NCI-H510A (cell line): ENCODE results near the gene TMA7B.
"Not testable (repeated sequence)": the region's sequence is repeated elsewhere in the genome, so short reads cannot be mapped to it uniquely, and the experiment has no call there.

Source experiments
- DNase-seq: peaks from one replicate; lab custom pipeline; 2025; lab: John Stamatoyannopoulos, UW

Gene TMA7B

DNA sequence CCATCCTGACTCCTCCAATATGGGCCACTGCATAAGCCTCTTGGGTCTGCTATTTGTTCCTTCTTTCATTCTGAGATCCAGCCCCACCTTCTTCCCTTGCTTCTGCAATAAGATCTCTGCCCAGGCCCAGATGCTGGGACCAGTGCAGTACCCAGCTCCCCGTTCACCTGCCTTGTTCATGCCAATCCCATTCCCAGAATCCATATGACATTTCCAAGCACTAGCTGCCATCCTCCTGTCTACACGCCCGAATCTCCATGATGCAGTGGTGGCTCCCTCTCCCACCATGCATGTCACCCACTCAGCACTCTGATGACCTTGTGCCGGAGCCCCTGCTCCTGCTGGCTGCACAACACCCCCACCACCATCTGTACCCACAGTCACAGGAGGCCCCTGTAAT, 23.1 kb downstream of the TMA7B start:
- no peak for DNase-seq

DNA sequence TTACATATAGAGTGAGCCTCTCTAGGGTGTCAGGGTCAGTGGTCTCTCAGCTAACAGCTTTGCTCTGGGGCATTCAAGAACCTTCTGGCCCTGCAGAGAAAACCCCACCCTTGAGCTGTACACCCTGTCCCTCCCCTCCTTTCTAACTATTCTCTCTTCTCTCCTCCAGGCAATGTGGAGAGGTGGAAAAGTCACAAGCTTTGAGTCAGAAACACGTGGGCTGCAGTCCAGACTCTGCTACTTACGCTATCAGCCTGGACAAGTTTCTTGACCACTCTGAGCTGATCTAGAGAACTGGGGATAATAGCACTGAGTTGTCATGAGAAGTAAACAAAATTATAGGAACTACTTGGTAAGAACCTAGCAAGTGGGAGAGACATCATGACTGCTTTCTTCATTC, 23.8 kb downstream of the TMA7B start:
- DNase-seq: no peak

DNA sequence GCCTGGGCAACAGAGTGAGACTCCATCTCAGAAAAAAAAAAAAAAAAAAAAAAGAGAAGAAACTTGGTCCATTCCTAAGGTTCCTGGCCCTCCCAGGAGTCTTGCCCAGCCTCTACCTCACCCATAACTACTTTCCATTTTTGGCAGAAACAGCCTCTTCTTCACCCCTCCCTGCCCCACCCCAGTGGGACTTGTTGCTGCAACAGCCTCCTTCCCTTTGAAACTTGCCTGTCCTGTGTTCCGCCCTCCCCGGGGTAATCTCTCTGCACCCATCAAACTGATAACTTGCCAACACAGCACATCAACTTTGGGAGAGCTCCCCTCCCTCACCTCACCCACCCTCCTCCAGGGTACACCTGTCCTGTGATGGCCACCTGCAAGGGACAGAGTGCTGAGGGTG, 24.5 kb downstream of the TMA7B start:
- no peak for DNase-seq

DNA sequence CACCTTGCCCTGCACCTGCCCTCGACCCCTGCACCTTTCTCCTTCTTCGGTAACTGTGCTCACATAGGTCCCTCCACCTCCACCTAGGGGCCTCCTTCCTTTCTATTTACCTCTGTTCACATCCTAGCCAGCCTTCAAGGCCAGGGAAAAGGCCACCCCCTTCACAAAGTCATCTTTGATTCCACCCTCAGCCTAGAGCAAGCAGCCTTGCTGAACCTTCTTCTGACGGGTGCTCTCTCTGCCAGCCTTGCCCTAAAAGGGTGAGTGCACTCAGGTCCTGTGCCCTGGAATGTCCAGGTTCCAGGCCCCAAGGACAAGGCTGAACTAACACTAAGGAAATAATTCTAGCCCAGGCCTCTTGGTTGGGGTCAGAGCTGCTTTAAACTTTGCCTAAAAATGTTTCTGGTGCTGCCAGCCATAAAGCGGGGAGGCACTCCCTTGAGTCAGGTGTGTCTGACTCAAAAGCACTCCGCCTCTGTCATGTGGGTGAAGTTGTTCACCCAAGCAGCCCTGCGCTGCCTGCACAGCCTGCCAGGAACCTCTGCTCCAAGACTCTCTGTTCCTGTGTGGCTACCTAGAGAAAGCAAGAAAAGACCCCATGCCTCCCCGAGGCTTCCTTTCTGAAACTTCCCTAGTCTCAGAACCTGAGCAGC, 25.3 kb downstream of the TMA7B start:
- DNase-seq: no peak

DNA sequence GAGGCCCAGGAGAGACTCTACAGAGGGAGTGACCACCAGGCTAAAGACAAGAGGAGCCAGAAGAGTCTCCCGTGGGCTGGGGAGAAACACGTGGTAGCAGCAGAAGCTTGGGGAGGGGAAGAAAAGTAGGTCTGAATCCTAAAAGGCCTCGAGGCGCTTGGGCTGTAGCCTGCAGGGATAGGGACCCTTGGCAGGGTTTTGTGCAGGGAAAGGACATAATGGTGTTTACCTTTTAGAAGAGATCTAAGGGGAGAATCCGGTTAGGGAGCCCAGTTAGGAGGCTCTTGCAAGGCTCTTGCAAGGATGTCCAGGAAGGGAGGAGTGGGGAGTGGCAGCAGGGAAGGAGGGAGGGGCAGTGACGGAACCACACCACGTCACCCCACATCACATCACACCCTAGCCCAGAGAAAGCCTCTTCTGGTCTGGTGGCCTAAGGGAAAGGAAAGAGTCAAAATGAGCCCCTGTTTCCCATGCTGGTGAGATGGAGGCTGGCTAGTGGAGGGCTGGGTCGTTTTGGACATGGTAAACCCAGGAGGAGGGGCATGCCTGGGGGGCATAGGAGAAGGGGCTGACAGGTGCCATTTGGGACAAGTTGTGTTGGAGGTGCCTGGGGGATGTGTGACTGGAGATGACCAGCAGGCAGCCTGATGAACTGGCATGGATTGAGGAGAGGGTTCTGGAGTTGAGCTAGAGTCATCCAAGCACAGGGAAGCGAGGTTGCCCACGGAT, 28.4 kb downstream of the TMA7B start:
- DNase-seq: no peak

DNA sequence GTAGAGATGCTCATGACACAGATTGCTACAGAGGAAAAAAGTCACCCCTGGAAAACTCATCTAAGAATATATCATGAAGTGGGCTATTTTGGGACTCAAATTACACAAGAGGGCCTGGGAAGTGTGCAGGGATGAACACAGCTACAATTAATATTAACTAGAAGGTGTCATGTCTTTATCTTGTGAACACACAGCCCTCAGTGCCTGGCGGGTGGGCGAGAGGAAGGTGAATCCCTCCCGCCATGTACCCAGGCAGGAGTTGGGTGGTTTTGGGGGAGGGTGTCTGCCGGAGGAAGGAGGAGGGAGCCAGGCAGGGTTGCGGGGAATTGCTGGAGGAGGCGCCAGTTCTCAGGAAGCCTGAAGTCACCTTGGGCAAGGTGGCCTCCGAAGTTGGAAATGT, 29.4 kb downstream of the TMA7B start:
- no peak for DNase-seq

DNA sequence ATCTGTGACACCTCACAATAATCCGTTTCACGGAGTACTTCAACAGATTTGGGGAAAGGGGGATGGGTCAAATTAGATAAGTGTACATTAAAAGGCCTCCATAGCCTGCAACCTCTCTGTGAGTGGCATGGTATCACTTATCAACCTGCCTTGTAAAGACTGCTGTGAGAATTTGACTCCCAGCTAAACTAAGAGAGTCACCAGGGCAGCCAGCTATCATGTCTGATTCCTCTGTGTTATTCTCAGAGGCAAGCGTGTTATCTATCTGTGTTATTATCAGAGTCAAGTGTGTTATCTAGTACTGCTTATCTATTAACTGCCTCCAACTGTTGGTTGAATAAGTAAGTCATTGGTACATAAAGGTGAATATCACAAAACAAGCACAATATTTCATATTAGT, 30.5 kb downstream of the TMA7B start:
- no peak for DNase-seq

DNA sequence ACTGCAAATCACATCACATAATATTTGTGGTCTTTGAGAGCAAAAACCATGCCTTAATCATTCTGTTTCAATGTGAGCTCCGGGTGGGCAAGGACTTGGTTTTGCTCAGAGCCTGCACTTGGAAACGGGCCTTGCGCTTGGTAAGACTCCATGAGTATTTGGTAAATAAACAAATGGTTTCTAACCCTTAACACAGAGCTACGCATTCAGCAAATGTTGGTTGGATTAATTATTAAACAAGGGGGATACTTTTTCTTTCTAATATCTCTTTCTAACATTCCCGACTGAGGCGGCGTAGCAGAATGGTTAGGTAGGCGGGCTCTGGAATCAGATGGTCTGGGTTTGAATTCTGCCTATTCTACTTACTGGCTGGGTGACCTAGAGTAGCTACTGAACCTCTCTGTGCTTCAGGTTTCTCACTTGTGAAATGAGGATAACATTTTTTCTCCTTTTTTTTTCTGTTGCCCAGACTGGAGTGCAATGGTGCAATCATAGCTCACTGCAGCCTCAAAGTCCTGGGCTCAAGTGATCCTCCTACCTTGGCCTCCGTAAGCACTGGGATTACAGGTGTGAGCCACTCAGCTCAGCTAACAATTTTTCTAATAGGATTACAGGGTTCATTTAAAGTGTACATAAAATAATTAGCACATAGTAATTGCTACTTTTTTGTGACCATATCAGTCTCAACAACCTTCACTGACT, 31.1 kb downstream of the TMA7B start:
- no peak for DNase-seq

DNA sequence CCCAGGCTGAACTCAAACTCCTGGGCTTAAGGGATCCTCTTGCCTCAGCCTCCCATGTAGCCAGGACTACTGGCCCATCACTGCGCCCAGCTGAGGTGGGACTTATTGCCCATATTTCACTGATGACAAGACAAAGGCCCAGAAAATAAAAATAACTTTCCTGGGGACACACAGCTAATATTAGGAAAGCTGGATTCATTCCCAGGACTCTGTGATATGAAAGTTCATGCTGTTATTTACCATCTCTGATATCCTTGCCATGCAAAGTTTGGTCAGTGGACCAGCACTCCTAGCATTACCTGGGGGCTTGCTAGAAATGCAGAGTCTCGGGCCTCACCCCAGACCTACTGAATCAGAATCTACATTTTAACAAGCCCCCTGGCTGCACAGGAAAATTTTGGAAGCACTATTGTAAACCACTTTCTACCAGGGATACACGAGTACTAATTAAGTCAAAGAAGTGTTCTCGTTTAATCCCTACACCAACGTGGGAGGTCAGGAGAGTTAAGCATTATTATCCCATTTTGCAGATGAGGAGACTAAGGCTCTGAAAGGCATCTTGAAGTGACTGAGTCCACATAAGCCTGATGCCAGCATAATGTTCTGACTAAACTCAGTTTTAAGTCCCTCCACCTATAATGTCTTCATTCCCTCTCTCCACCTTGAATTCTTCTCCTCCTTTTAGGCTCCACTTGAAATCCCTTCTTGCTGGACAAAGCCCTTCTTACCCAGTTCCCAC, 32.1 kb downstream of the TMA7B start:
- DNase-seq: no peak

DNA sequence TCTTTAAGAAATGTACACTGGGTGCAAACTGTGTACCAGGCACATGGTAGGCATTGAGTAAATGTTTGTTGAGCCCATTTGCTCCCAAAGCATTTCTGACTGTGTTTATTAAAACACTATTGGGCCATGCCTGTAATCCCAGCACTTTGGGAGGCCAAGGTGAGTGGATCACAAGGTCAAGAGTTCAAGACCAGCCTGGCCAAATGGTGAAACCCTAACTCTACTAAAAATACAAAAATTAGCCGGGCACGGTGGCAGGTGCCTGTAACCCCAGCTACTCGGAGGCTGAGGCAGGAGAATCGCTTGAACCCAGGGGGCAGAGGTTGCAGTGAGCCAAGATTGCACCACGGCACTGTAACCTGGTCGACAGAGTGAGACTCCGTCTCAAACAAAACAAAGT, 32.7 kb downstream of the TMA7B start:
- DNase-seq: not testable (repeated sequence)

DNA sequence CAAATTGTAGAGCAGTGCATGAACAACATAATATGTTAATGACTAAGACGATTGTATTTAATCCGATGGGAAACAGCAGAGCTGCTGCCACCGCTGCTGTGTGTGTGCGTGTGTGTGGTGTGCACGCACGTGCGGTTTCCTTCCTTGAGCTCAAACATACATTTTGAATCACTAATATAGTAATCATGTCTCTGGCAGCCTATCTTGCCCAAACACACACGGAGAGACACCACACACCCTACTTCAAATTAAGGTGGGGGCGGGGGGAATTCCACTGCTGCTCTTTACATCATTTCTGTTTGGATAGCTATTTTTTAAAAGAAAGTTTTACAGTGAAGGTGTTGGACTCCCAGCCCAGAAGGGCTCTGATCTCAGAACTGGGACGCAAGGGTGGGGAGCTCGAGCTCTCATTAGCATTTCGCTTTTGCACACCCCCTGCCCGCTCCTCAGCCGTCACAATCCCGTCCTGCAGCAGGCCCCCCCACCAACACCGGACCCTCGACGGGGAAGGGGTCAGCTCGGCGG, 33.9 kb downstream of the TMA7B start:
- no peak for DNase-seq

DNA sequence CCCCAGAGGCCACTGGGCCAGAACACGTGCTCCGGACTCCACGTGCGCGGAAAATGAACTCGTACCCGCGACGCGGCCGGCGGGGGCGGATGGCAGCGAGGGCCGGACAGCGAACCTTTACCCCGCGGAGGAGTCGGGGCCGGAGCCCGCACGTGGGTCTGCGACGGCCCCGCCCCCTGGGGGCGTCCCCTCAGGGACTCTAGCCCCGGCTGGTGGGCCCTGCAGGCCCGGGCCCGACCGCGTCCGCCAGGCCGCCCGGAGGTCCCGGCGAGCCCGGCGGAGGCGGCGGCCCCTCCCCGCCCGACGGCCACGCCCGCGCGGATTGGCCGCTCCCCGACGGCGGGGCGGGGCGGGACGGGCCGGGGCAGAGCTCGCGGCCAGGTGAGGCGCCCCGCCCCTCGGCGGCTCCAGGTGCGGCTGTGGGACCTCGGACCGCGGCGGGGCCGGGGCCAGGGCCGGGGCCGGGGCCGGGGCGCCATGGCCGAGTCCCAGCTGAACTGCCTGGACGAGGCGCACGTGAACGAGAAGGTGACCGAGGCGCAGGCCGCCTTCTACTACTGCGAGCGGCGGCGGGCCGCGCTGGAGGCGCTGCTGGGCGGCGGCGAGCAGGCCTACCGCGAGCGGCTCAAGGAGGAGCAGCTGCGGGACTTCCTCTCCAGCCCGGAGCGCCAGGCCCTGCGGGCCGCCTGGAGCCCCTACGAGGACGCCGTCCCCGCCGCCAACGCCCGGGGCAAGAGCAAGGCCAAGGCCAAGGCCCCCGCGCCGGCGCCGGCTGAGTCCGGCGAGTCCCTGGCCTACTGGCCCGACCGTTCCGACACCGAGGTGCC, 34.6 kb downstream of the TMA7B start, which contains the start of gene FAM83F:
FAM83F (plus strand) TSS at position 389 of the 827 bp plus-strand sequence; CDS start at position 478, 89 bp downstream.
- peak; percentile 58 for DNase-seq

DNA sequence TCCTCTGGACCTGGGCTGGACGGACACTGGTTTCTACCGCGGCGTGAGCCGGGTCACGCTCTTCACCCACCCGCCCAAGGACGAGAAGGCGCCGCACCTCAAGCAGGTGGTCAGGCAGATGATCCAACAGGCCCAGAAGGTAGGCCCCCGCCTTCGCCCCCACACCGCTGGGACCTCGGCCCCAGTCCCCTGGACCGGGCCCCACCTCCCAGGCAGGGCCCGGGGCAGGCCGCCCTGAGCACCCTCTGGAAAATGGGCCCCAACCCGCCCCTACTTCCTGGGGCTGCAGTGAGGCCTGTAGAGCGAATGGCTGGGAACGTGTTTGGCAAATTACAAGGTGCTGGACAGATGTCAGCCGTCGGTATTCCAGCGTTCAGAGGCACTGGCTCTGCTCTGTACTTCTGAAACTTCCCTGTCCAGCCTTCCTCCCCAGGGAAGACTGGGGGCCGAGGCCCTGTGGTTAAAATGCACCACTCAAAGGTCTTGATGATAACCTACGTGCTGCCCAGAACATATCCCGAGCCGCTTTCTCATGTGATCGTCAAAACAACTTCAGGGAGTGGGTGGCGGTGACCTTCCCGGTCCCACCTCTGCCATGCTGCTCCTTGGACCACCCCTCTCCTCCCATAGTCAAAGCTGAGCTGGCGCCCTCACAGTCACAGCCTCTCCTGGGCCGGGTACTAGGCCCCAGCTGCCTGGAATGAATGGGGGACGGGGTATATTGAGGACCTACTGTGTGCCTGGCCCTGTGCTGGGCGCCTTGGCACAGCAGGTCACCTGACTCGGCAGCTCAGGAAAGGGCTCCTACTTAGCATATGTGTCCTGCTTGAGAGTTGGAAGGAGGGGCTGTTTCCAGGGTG, 35.4 kb downstream of the TMA7B start:
- no peak for DNase-seq

DNA sequence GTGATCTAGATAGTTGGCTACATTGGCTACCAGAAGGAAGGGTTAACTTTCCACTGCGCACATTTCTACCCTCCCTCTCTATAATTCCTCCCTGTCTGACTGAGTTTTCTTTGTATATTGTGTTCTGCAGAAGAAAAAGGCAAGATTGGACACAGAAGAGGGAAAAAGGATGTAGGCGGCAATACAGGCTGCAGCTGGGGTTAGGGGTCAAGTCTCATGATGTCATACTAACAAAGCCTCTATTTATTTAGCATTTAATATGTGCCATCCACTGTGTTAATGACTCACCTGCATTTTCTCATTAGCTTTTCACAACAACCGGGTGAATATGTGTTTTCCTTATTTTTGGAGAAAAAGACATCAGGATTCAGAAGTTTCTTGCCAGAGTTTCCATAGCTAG, 36.5 kb downstream of the TMA7B start:
- no peak for DNase-seq

DNA sequence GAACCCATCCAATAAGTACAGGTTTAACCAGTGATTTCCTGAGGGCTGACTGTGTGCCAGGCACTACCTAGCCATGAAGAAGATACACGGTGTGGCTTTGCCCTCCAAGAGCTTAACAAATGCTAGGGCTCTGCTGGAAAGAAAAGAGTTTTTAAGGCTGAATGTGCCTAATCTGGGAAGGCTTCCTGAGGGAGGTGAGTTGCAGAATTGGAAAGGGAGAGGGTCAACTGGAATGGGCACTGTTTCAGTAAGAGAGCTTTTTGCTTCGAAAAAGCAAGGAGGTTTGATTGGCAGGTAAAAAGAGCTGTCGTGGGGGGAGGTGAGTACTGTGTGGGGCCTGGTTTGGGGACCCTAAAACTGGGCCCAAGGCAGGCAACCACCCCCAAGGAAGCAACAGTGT, 37.2 kb downstream of the TMA7B start:
- DNase-seq: no peak

DNA sequence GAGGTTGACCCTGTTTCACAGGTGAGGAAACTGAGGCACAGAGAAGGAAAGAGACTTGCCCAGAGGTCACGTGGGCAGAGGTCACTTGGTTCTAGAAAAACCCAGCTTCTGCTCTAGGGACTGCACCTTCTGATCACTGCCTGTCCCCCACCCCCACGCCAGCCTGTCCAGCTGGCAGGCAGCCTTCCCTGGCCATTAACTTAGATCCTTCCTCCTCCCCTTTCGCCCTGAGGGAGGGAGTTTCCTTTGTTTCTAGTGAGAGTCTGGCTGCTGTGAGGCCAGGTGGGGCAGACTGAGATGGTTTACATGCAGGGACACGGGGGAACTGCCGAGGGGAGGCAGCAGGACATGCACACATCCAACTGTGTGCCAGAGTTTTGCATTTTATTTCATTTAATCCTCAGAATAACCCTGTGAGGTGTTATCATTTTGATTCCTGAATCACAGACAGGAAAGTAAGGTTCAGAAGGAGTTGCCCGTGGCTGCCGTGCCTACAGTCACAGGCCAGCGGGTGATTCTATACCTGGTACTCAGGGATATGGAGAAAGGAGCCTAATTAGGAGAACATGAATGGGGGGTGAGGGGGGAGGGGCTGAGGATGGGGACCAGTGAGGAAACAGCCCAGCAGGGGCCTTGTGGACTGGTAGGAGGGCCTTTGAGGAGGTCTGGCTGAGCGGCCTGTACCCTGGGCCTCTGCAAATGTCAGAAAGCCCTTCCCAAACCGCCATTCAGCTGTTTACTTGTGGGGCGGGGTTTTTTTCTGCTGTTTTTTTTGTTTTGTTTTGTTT, 37.9 kb downstream of the TMA7B start:
- DNase-seq: peak; percentile 41

DNA sequence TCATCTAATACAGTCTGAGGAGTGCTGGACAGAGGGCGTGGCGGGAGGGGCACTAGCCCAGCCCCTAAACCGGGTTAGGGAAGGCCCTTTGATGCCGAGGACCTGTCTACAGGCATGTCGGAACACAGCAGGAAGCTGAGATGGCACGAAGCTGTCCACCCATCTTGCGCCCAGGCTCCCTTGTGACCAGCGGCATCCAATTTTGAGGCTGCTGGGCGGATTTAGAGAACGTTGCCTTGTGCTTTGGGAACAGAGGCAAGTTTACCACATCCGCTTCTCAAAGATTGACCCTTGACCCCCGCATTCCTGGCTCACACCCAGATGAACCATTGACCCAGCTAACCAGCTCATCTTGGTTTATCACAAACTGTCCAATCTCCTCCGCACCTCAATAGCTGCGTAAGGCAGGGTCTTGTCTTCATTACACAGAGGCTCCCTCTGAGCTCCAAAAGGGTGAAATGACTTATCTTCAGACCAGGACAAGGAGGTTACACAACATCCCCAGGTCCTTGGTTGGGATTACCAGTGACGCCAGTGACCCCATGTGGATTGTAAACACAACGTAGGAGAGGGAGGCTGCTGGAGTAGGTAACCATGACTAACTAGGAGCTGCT, 39.1 kb downstream of the TMA7B start:
- no peak for DNase-seq

DNA sequence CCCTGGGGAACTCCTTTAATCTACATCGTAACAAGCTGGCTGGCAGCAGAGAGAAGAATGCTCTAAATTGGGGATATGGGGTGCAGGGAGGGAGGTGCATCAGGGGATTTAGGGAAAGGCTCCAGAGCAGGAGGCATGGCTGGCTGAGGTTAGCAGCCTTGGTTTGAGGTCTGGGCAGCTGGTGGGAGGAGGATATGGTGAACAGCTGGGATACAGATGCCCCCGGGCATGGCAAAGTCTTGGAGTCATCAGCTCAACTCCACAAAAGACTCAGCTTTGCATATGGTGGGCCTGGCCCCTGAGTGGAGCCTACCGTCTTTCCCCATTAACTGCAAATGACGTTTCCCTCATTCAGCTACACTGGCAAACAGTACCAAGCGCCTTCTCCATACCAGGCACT, 40.0 kb downstream of the TMA7B start:
- no peak for DNase-seq

DNA sequence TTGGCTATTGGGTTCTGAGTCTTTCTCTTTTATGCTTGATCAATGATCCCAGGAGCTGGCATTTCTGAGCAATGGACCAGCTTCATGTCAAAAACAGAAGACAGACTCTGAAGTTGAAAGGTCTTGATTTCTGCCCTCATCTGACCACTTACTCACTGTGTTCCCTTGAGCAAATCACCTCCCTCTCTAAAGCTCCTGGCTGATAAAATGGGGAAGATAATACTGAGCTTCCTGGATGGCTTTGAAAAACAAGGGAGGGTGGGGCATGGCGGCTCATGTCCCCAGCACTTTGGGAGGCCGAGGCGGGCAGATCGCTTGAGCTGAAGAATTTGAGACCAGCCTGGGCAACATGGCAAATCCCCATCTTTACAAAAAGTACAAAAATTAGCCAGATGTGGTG, 40.9 kb downstream of the TMA7B start:
- no peak for DNase-seq
